ENCODE data around the gene HS3ST3A1. TPM values are rescaled to one million over a fixed set of nuclear protein-coding genes. Genes with fewer than 3 reads are reported as not detected.

The HS3ST3A1 gene
- total and polyA plus RNA-seq, 2 of the 8 experiments (the other 6 are each of a cell fraction or from before 2014, with no cell fraction given) = 5.4 to 5.7 TPM

- no peak for TF ChIP-seq USF2 (IDR thresholded peaks at IDR 0.05; ENCODE audit: low read length)
- TF ChIP-seq SP2 (IDR thresholded peaks at IDR 0.05; ENCODE audit: low read length) = no peak
- no peak for TF ChIP-seq CBX8 (IDR thresholded peaks at IDR 0.05; ENCODE audit: borderline replicate concordance, low read depth, low read length)
- no peak for TF ChIP-seq RNF2 (IDR thresholded peaks at IDR 0.05; ENCODE audit: borderline replicate concordance, low read depth, low read length, missing control alignments, poor library complexity, severe bottlenecking)
- TF ChIP-seq TEAD4 (IDR thresholded peaks at IDR 0.05; ENCODE audit: low read depth, low read length) = no peak
- TF ChIP-seq ZNF274 (IDR thresholded peaks at IDR 0.05; ENCODE audit: borderline replicate concordance, extremely low read depth, low read length) = no peak
- no peak for TF ChIP-seq SIN3A (conservative IDR thresholded peaks at IDR 0.05 in 1 of 2, IDR thresholded peaks at IDR 0.05 in 1 of 2; ENCODE audit: low read depth in 1 of 2, low read length in 2 of 2)
Measured at GRCh38 chr17:13523164-13523563, 78.6 kb downstream of the HS3ST3A1 start (continued).
